Smooth muscle cell (in vitro differentiated cells): ENCODE measurements around the gene F11. TPM values are rescaled to one million over a fixed set of nuclear protein-coding genes. Genes with fewer than 3 reads are reported as not detected.

Experiments
- DNase-seq: peaks from one replicate; lab custom pipeline; 2025; ENCODE audit not compliant: unreplicated experiment; lab: John Stamatoyannopoulos, UW
- H2AFZ ChIP-seq: fragments of 200-600 bp; sonication (generic); 2 replicates; pipeline ENCODE4 v1.6.0; 2016; ENCODE audit warnings: antibody characterized with exemption, low read depth, mild to moderate bottlenecking
- H3F3A ChIP-seq: fragments of 200-600 bp; sonication (generic); 2 replicates; pipeline ENCODE4 v1.6.0; 2017; ENCODE audit warnings: antibody characterized with exemption, low read depth
- H3K27ac ChIP-seq: fragments of 200-600 bp; sonication (generic); 2 replicates; pipeline ENCODE4 v1.5.1; 2016; ENCODE audit warnings: low read depth, mild to moderate bottlenecking
- H3K27me3 ChIP-seq: fragments of 200-600 bp; sonication (generic); 2 replicates; pipeline ENCODE4 v1.6.1; 2016; ENCODE audit warnings: low read depth, mild to moderate bottlenecking
- H3K36me3 ChIP-seq: fragments of 200-600 bp; sonication (generic); 2 replicates; pipeline ENCODE4 v1.5.1; 2016; ENCODE audit warnings: low read depth
- H3K4me1 ChIP-seq: fragments of 200-600 bp; sonication (generic); 2 replicates; pipeline ENCODE4 v1.5.1; 2016; ENCODE audit warnings: low read depth
- H3K4me2 ChIP-seq: fragments of 200-600 bp; sonication (generic); 2 replicates; pipeline ENCODE4 v1.6.0; 2016; ENCODE audit warnings: mild to moderate bottlenecking
- H3K4me3 ChIP-seq: fragments of 200-600 bp; sonication (generic); 2 replicates; pipeline ENCODE4 v1.5.1; 2016; ENCODE audit warnings: mild to moderate bottlenecking
- H3K79me2 ChIP-seq: fragments of 200-600 bp; sonication (generic); 2 replicates; pipeline ENCODE4 v1.6.0; 2016; ENCODE audit warnings: low read depth, mild to moderate bottlenecking
- H3K9ac ChIP-seq: fragments of 200-600 bp; sonication (generic); 2 replicates; pipeline ENCODE4 v1.6.0; 2016; ENCODE audit warnings: low read depth
- H3K9me3 ChIP-seq: fragments of 200-600 bp; sonication (generic); replicated peaks from 2 replicates; pipeline ENCODE4 v1.5.1; 2016; ENCODE audit warnings: low read depth
- H4K20me1 ChIP-seq: fragments of 200-600 bp; sonication (generic); 2 replicates; pipeline ENCODE4 v1.6.0; 2016; ENCODE audit warnings: low read depth
- CTCF ChIP-seq: fragments of 200-600 bp; sonication (generic); IDR thresholded peaks from 2 replicates; pipeline ENCODE4 v1.5.1; 2017; ENCODE audit warnings: borderline replicate concordance, mild to moderate bottlenecking, antibody characterized with exemption; ENCODE audit not compliant: insufficient read depth, poor library complexity, severe bottlenecking
- WGBS: methylation state at CpG from one replicate; pipeline ENCODE4 v1.1.7; 2016; ENCODE audit warnings: low lambda C conversion rate; 5-methylcytosine and 5-hydroxymethylcytosine counted together
- polyA plus RNA-seq: library from polyadenylated mRNA; unstranded; fragments of >200 nt; fragmentation: Nextera tagmentation; extraction: Ambion mirVana; gene quantifications from 2 replicates; pipeline ENCODE4 v1.2.1, GENCODE V29; 2016
- total RNA-seq: library from RNA; depleted of rRNA; stranded (reverse); fragments of >200 nt; gene quantifications from 2 replicates; pipeline ENCODE4 v1.2.3, GENCODE V29; 2014

Gene F11
- total and polyA plus RNA-seq, 2 experiments from 2014 or later, result not detected

DNA sequence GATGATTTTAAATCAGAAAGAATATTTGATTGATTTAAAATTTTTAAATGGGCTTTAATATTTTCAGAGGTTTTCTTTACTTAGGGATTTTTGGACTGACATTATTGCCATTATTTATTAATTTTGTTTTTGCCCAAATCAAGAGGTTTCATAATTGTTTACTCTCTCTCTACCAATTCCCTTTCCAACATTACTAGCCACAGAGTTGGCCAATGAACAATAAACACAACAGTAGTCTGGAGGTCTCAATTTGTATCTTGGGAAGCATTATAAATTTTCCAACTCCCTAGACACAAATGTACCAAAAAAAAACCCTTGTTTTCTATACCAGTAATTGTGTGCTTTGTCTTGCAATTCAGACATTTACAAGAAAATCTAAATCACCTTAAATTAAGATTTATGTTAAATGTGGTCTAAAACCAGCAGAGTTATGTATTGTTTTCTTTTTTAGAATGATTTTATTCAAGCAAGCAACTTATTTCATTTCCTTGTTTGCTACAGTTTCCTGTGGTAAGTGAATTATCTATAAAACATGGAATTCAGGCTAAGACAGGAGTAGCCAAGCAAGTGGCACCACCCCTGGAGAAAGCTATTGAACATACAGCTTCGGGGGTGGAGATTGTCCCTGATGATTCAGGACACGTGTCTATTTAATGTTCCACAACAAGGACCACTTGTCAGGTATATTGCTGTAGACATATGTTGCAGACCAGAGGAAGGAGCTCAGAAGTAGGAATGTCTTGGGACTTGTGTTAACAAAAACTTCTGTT is 38.1 kb upstream of the F11 start:
- Histone ChIP-seq H3K36me3 (no peaks in the 10 kb centered on the region), H2AFZ (no peak overlapping the region), H3F3A (no peaks in the 10 kb centered on the region), H3K9ac (no peak overlapping the region), H3K9me3 (no peaks in the 10 kb centered on the region), H3K4me1 (no peaks in the 10 kb centered on the region), H3K79me2 (no peaks in the 10 kb centered on the region), H3K27me3 (no peaks in the 10 kb centered on the region), H3K27ac (no peak overlapping the region), H4K20me1 (no peaks in the 10 kb centered on the region), H3K4me2 (no peak overlapping the region), H3K4me3 (no peak overlapping the region)
- no peak for DNase-seq
- no peak for TF ChIP-seq CTCF
- 80% methylated on average over 2 of the region's 2 CpGs for WGBS

- Histone ChIP-seq H3K4me1 (no peaks in the 10 kb centered on the region), H3K9ac (no peak overlapping the region), H2AFZ (no peak overlapping the region), H3K27me3 (no peaks in the 10 kb centered on the region), H3K79me2 (no peaks in the 10 kb centered on the region), H3K27ac (no peak overlapping the region), H3K9me3 (no peaks in the 10 kb centered on the region), H3K36me3 (no peaks in the 10 kb centered on the region), H3K4me2 (no peak overlapping the region), H3K4me3 (no peak overlapping the region), H3F3A (no peaks in the 10 kb centered on the region), H4K20me1 (no peaks in the 10 kb centered on the region)
- DNase-seq, result no peak
- no peak for TF ChIP-seq CTCF
- 94% methylated on average over 2 of the region's 2 CpGs for WGBS
Measured at GRCh38 chr4:186228514-186228894, 37.5 kb upstream of the F11 start.

DNA sequence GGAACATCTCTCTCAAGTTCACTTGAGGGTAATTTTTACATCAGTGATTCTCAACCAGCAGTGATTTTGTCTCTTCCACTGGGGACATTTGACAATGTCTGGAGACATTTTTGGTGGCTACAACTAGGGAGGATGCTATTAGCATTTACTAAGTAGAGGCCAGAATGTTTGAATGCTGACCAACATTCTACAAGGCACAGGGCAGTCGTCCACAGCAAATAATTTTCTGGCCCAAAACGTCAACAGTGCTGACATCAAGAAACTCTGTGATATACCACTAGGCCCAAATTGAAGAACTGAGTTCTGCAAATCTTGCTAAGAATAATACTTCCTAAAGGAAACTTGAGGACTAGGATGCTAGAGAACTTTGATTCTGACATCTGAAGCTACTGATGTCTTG is 31.6 kb upstream of the F11 start:
- H3K36me3 ChIP-seq, result no peaks in the 10 kb centered on the region
- no peaks in the 10 kb centered on the region for H3K9me3 ChIP-seq
- no peak for TF ChIP-seq CTCF
- H3K9ac ChIP-seq, result no peak overlapping the region
- no peak overlapping the region for H3K4me3 ChIP-seq
- WGBS, result 77% methylated on average over 2 of the region's 2 CpGs
- no peaks in the 10 kb centered on the region for H3F3A ChIP-seq
- no peak overlapping the region for H2AFZ ChIP-seq
- no peaks in the 10 kb centered on the region for H3K79me2 ChIP-seq
- H3K27me3 ChIP-seq, result no peaks in the 10 kb centered on the region
- H3K4me2 ChIP-seq, result no peak overlapping the region
- H4K20me1 ChIP-seq, result no peaks in the 10 kb centered on the region
- DNase-seq, result no peak
- H3K4me1 ChIP-seq, result no peaks in the 10 kb centered on the region
- no peak overlapping the region for H3K27ac ChIP-seq

GRCh38 chr4:186236126-186236525 is 29.9 kb upstream of the F11 start:
- H3K4me2 ChIP-seq, result no peak overlapping the region
- no peaks in the 10 kb centered on the region for H3K9me3 ChIP-seq
- no peaks in the 10 kb centered on the region for H3F3A ChIP-seq
- H3K9ac ChIP-seq, result no peak overlapping the region
- no peak for TF ChIP-seq CTCF
- H3K79me2 ChIP-seq, result no peaks in the 10 kb centered on the region
- H3K27ac ChIP-seq, result no peak overlapping the region
- no peak for DNase-seq
- WGBS, result 92% methylated on average over 4 of the region's 4 CpGs
- no peak overlapping the region for H2AFZ ChIP-seq
- H4K20me1 ChIP-seq, result no peaks in the 10 kb centered on the region
- H3K4me1 ChIP-seq, result no peaks in the 10 kb centered on the region
- no peaks in the 10 kb centered on the region for H3K36me3 ChIP-seq
- H3K27me3 ChIP-seq, result no peaks in the 10 kb centered on the region
- no peak overlapping the region for H3K4me3 ChIP-seq
